22Rv1 (cell line): ENCODE measurements around the gene HSDL1.

ENCODE experiments used
- ZFX ChIP-seq: fragments of 450-650 bp; IDR thresholded peaks from 2 replicates; pipeline ENCODE4 v1.6.1; 2017; ENCODE audit warnings: antibody characterized with exemption, borderline replicate concordance
- TF ChIP-seq, protein P1 (sequence below): fragments of 450-650 bp; IDR thresholded peaks from 2 replicates; pipeline ENCODE4 v1.5.1; 2017; ENCODE audit warnings: mild to moderate bottlenecking

DNA sequence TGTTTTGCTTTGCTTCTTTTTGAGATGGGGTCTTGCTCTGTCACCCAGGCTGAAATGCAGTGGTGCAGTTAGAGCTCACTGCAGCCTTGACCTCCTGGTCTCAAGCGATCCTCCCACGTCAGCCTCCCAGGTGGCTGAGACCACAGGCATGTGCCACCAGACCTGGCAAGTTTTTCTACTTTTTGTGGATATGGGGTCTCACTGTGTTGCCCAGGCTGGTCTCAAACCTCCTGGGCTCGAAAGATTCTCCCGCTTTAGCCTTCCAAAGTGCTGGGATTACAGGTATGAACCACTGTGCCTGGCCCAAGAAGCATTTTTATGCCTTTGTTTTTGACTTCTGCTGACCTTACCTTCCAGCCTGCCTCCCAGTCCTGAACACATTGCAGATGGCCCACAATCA is 10.2 kb upstream of the HSDL1 start:
- TF ChIP-seq, protein P1, sequence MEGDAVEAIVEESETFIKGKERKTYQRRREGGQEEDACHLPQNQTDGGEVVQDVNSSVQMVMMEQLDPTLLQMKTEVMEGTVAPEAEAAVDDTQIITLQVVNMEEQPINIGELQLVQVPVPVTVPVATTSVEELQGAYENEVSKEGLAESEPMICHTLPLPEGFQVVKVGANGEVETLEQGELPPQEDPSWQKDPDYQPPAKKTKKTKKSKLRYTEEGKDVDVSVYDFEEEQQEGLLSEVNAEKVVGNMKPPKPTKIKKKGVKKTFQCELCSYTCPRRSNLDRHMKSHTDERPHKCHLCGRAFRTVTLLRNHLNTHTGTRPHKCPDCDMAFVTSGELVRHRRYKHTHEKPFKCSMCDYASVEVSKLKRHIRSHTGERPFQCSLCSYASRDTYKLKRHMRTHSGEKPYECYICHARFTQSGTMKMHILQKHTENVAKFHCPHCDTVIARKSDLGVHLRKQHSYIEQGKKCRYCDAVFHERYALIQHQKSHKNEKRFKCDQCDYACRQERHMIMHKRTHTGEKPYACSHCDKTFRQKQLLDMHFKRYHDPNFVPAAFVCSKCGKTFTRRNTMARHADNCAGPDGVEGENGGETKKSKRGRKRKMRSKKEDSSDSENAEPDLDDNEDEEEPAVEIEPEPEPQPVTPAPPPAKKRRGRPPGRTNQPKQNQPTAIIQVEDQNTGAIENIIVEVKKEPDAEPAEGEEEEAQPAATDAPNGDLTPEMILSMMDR, result no peak
- no peak for TF ChIP-seq ZFX
